H9 (cell line): Measurements from ENCODE around the gene PYGB. TPM values are rescaled to one million over a fixed set of nuclear protein-coding genes. Genes with fewer than 3 reads are reported as not detected.

Source experiments
- DNase-seq: peaks from one replicate; pipeline ENCODE4 v3.0.0-alpha.2; 2017
- H2AFZ ChIP-seq: one replicate; pipeline ENCODE4 v1.6.1; 2013; ENCODE audit warnings: mild to moderate bottlenecking, low read length, control low read depth, moderate library complexity
- H2AK5ac ChIP-seq: 2 replicates; pipeline ENCODE4 v1.6.1; 2013; ENCODE audit warnings: low read length, control low read depth, mixed read lengths; ENCODE audit not compliant: insufficient read length
- H2BK120ac ChIP-seq: one replicate; pipeline ENCODE4 v1.6.1; 2013; ENCODE audit warnings: low read depth, mild to moderate bottlenecking, low read length, control low read depth, inconsistent platforms; ENCODE audit not compliant: poor library complexity, severe bottlenecking
- H2BK12ac ChIP-seq: 2 replicates; pipeline ENCODE4 v1.6.1; 2013; ENCODE audit warnings: low read length, control low read depth, mixed read lengths, low read depth; ENCODE audit not compliant: insufficient read length
- H2BK15ac ChIP-seq: 2 replicates; pipeline ENCODE4 v1.6.1; 2013; ENCODE audit warnings: low read depth, low read length, control low read depth
- H2BK20ac ChIP-seq: one replicate; pipeline ENCODE4 v1.6.1; 2013; ENCODE audit warnings: low read depth, mild to moderate bottlenecking, low read length, control low read depth, inconsistent platforms; ENCODE audit not compliant: poor library complexity, severe bottlenecking
- H2BK5ac ChIP-seq: 2 replicates; pipeline ENCODE4 v1.6.1; 2013; ENCODE audit warnings: low read length, control low read depth, mixed read lengths; ENCODE audit not compliant: insufficient read length
- H3K14ac ChIP-seq: 2 replicates; pipeline ENCODE4 v1.6.1; 2013; ENCODE audit warnings: low read length, control low read depth; ENCODE audit not compliant: insufficient read depth
- H3K18ac ChIP-seq: 2 replicates; pipeline ENCODE4 v1.6.1; 2013; ENCODE audit warnings: low read depth, mild to moderate bottlenecking, mixed read lengths, low read length, control low read depth; ENCODE audit not compliant: insufficient read length
- H3K23ac ChIP-seq: 2 replicates; pipeline ENCODE4 v1.6.1; 2013; ENCODE audit warnings: low read length, control low read depth, mixed read lengths, low read depth; ENCODE audit not compliant: insufficient read length
- H3K23me2 ChIP-seq: 2 replicates; pipeline ENCODE4 v1.6.1; 2013; ENCODE audit warnings: low read depth, mild to moderate bottlenecking, mixed read lengths, low read length, control low read depth; ENCODE audit not compliant: insufficient read length, poor library complexity, severe bottlenecking
- H3K27ac ChIP-seq: 2 replicates; pipeline ENCODE4 v1.5.1; 2013; ENCODE audit warnings: low read length, control low read depth, mixed read lengths, low read depth; ENCODE audit not compliant: insufficient read length
- H3K27me3 ChIP-seq: 2 replicates; pipeline ENCODE4 v1.6.1; 2013; ENCODE audit warnings: low read length, control low read depth, inconsistent platforms; ENCODE audit not compliant: insufficient read depth
- H3K4ac ChIP-seq: 2 replicates; pipeline ENCODE4 v1.6.1; 2013; ENCODE audit warnings: low read depth, mild to moderate bottlenecking, control low read depth, inconsistent platforms, low read length, moderate library complexity
- H3K4me1 ChIP-seq: 2 replicates; pipeline ENCODE4 v1.6.1; 2013; ENCODE audit warnings: low read length, control low read depth, inconsistent platforms; ENCODE audit not compliant: insufficient read depth
- H3K4me2 ChIP-seq: 2 replicates; pipeline ENCODE4 v1.6.1; 2013; ENCODE audit warnings: low read length, control low read depth, mixed read lengths; ENCODE audit not compliant: insufficient read length, insufficient read depth
- H3K56ac ChIP-seq: 2 replicates; pipeline ENCODE4 v1.6.1; 2013; ENCODE audit warnings: low read depth, mild to moderate bottlenecking, mixed read lengths, low read length, control low read depth; ENCODE audit not compliant: insufficient read length
- H3K79me1 ChIP-seq: 2 replicates; pipeline ENCODE4 v1.6.1; 2013; ENCODE audit warnings: low read depth, mild to moderate bottlenecking, moderate library complexity, low read length, control low read depth, inconsistent platforms; ENCODE audit not compliant: insufficient read depth, poor library complexity, severe bottlenecking
- H3K79me2 ChIP-seq: 2 replicates; pipeline ENCODE4 v1.6.1; 2013; ENCODE audit warnings: low read length, control low read depth, inconsistent platforms; ENCODE audit not compliant: insufficient read depth
- H3K9ac ChIP-seq: 2 replicates; pipeline ENCODE4 v1.6.1; 2013; ENCODE audit warnings: low read length, control low read depth, mixed read lengths; ENCODE audit not compliant: insufficient read length; ENCODE audit errors: extremely low read depth
- H3K9me3 ChIP-seq: one replicate; pipeline ENCODE4 v1.6.1; 2013; ENCODE audit warnings: low read depth, low read length, inconsistent platforms; ENCODE audit not compliant: control insufficient read depth
- H3T11ph ChIP-seq: one replicate; pipeline ENCODE4 v1.6.1; 2013; ENCODE audit warnings: mild to moderate bottlenecking, low read length, control low read depth, inconsistent platforms
- H4K20me1 ChIP-seq: one replicate; pipeline ENCODE4 v1.6.1; 2013; ENCODE audit not compliant: control insufficient read depth, insufficient read length, insufficient read depth
- H4K5ac ChIP-seq: 2 replicates; pipeline ENCODE4 v1.6.1; 2013; ENCODE audit warnings: low read depth, mild to moderate bottlenecking, mixed read lengths, low read length, control low read depth; ENCODE audit not compliant: insufficient read length
- H4K8ac ChIP-seq: replicated peaks from 2 replicates; pipeline ENCODE4 v1.6.1; 2013; ENCODE audit warnings: low read length, control low read depth, mixed read lengths, low read depth; ENCODE audit not compliant: insufficient read length
- H4K91ac ChIP-seq: 2 replicates; pipeline ENCODE4 v1.6.1; 2013; ENCODE audit warnings: low read depth, mild to moderate bottlenecking, moderate library complexity, mixed read lengths, low read length, control low read depth; ENCODE audit not compliant: insufficient read length
- H3K27ac Mint-ChIP-seq, 3 experiments: 2 replicates in 2 of 3; 3 replicates in 1 of 3; pipeline ENCODE4 v1.8.0; 2020 to 2021; ENCODE audit warnings: mixed read lengths in 3 of 3, mild to moderate bottlenecking in 1 of 3, moderate library complexity in 1 of 3
- H3K27me3 Mint-ChIP-seq: 2 replicates; pipeline ENCODE4 v1.8.0; 2021; ENCODE audit warnings: low read depth, mild to moderate bottlenecking, moderate library complexity, mixed read lengths
- H3K36me3 Mint-ChIP-seq, 3 experiments: 2 replicates in 2 of 3; 3 replicates in 1 of 3; pipeline ENCODE4 v1.8.0; 2020 to 2021; ENCODE audit warnings: low read depth in 3 of 3, mixed read lengths in 3 of 3; ENCODE audit not compliant: insufficient read depth in 1 of 3
- H3K4me1 Mint-ChIP-seq, 2 experiments: 2 replicates each; pipeline ENCODE4 v1.8.0; 2020; ENCODE audit warnings: mixed read lengths in 2 of 2
- H3K4me3 Mint-ChIP-seq, 2 experiments: 2 replicates in 1 of 2; 3 replicates in 1 of 2; pipeline ENCODE4 v1.8.0; 2020 to 2021; ENCODE audit warnings: mild to moderate bottlenecking in 2 of 2, mixed read lengths in 2 of 2, moderate library complexity in 1 of 2
- H3K9me3 Mint-ChIP-seq, 2 experiments: 2 replicates in 1 of 2; 3 replicates in 1 of 2; pipeline ENCODE4 v1.8.0; 2020; ENCODE audit warnings: mild to moderate bottlenecking in 2 of 2, mixed read lengths in 2 of 2, moderate library complexity in 1 of 2
- WGBS: extraction: QIAGEN DNeasy Blood & Tissue Kit; methylation state at CpG from one replicate; pipeline ENCODE4 v1.1.7; 2013; ENCODE audit warnings: missing lambda C conversion rate, low lambda C conversion rate, mixed read lengths; ENCODE audit not compliant: insufficient read length; ENCODE audit errors: extremely low coverage; 5-methylcytosine and 5-hydroxymethylcytosine counted together
- total RNA-seq: library from RNA; stranded (reverse); gene quantifications from 2 replicates; pipeline ENCODE4 v1.2.1, GENCODE V29; 2021
- TF ChIP-seq, protein P1 (sequence below): fragments of 200-600 bp; sonication (generic); conservative IDR thresholded peaks from 3 replicates; pipeline ENCODE4 v1.8.0; 2021; ENCODE audit warnings: antibody characterized with exemption, mild to moderate bottlenecking

PYGB gene
- total RNA-seq, 1 experiment from 2014 or later, result 46.9 TPM

DNA sequence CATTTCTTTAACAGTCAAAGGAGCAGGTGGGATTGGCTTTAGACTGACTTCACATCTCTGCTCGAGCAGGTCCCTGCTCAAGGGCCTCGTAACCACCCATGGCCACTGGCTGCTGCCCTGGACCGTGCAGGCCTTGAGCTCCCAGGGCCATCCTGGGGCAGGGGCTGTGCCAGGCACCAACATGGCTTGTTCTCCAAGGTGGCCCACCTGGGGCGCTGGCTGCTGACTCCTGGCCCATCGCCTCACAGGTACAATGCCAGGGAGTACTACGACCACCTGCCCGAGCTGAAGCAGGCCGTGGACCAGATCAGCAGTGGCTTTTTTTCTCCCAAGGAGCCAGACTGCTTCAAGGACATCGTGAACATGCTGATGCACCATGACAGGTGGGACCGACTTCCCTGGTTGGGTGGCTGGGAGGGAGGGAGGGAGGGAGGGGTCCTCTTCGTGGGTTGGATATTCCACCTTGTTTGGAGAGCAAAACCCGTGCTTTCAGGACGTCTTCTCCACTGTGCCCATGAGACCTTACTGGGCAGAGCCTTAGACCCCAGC lies 46.1 kb downstream of the PYGB start:
- Histone ChIP-seq H2BK5ac (no peak overlapping the region), H3K4ac (no peak overlapping the region), H3T11ph (no peak overlapping the region), H3K23me2 (no peaks in the 10 kb centered on the region), H3K56ac (no peak overlapping the region), H3K27me3 (no peaks in the 10 kb centered on the region), H4K20me1 (no peaks in the 10 kb centered on the region), H4K8ac (no peak overlapping the region), H3K23ac (no peak overlapping the region), H3K9ac (no peak overlapping the region), H4K5ac (no peak overlapping the region), H2BK15ac (no peak overlapping the region), H3K79me1 (no peaks in the 10 kb centered on the region), H3K4me1 (no peaks in the 10 kb centered on the region; the same call in 1 of the 2 replicates), H2BK120ac (no peak overlapping the region), H2BK20ac (no peak overlapping the region), H2AFZ (no peak overlapping the region), H2AK5ac (no peak overlapping the region), H3K79me2 (no peaks in the 10 kb centered on the region), H3K14ac (no peak overlapping the region), H3K9me3 (no peaks in the 10 kb centered on the region), H2BK12ac (no peak overlapping the region), H3K4me2 (no peak overlapping the region), H4K91ac (no peak overlapping the region), H3K18ac (no peak overlapping the region), H3K27ac (no peak overlapping the region)
- Mint-ChIP-seq H3K27me3 (no peaks in the 10 kb centered on the region; the same call in 1 of the 2 replicates), H3K27ac (peak overlapping the region in 1 of 3 experiments; percentile 49; a peak in 1 of 7 replicates), H3K9me3 (no peaks in the 10 kb centered on the region; a peak in 1 of 5 replicates), H3K36me3 (peaks cover 0 to 45% (median 25%) of the 10 kb centered on the region in 3 experiments; a peak in 5 of 7 replicates), H3K4me1 (peaks cover 14 to 21% of the 10 kb centered on the region in 2 experiments; a peak in 2 of 4 replicates), H3K4me3 (no peak overlapping the region)
- DNase-seq, result no peak
- TF ChIP-seq, protein P1, sequence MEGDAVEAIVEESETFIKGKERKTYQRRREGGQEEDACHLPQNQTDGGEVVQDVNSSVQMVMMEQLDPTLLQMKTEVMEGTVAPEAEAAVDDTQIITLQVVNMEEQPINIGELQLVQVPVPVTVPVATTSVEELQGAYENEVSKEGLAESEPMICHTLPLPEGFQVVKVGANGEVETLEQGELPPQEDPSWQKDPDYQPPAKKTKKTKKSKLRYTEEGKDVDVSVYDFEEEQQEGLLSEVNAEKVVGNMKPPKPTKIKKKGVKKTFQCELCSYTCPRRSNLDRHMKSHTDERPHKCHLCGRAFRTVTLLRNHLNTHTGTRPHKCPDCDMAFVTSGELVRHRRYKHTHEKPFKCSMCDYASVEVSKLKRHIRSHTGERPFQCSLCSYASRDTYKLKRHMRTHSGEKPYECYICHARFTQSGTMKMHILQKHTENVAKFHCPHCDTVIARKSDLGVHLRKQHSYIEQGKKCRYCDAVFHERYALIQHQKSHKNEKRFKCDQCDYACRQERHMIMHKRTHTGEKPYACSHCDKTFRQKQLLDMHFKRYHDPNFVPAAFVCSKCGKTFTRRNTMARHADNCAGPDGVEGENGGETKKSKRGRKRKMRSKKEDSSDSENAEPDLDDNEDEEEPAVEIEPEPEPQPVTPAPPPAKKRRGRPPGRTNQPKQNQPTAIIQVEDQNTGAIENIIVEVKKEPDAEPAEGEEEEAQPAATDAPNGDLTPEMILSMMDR, result no peak
- whole genome bisulfite sequencing, result no CpG with 5 or more reads among the region's 13 CpGs
